Fibroblast of the conjunctiva (primary cell): ENCODE measurements around the gene DCDC2.
"Not testable (repeated sequence)": the region's sequence is repeated elsewhere in the genome, so short reads cannot be mapped to it uniquely, and the experiment has no call there.

Experiments used
- DNase-seq: peaks from one replicate; pipeline ENCODE4 v3.0.0-alpha.2; 2010; ENCODE audit warnings: low read depth

Gene DCDC2

DNA sequence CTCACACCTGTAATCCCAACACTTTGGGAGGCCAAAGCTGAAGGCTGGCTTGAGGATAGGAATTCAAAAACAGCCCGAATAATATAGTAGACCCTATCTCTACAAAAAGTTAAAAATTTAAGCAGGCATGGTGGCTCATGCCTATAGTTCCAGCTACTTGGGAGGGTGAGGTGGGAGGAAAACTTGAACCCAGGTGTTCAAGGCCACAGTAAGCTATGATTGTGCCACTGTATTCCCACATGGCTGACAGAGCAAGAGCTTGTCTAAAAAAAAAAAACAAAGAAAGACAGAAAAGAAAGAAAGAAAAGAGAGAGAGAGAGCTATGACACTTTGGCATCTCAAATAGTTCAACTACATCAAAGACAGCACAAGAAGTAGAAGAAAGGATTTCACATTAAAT is 33.2 kb downstream of the DCDC2 start:
- no peak for DNase-seq

DNA sequence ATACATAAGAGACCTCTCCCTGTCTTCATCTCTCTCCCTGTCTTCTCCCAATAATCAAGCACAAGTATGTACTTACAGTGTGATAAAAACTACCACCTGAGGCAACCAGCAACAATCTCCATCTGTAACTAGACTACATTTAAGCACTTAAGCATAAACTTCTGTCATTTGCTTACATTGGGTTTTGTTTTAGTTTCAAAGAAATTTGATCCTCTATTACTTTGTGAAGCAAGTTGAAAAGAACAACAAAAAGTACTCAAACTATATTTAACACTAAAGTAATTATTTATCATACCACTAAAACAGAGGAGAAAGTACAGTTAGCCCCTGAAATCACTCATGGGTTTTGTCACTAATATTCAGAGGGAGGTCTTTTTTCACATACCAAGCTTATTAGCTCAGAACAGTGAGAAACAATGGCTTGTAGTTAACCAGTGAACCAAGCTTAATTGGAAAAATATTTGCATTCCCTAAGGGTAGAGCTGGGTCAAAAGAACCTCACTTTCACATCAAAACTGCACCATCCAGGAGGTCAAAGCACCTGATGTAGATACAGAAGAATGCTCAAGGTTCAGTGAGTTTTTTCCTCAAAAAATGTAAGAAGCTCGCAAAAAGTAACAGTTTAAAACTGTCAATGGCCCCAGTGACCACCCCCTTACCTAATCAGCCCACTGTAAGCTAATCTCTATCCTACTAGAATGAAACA is 34.1 kb downstream of the DCDC2 start:
- DNase-seq, result no peak

GRCh38 chr6:24322924-24323323 is 34.9 kb downstream of the DCDC2 start:
- DNase-seq, result no peak

DNA sequence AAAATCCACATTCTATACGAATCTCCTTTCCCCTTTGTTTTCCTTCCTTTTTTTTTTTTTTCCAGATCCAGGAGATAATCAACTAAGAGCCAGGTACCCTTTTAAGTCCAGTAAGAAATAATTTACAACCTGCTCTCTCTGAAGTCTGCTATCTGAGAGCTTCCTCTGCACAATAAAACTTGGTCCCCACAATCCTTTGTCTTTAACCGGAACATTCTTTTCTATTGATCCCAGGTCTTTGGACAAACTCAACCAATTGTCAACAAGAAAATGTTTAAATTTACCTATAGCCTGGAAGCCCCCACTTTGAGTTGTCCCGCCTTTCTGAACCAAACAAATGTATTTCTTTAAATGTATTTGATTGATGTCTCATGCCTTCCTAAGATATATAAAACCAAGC is 35.4 kb downstream of the DCDC2 start:
- not testable (repeated sequence) for DNase-seq

GRCh38 chr6:24321538-24322162 is 36.2 kb downstream of the DCDC2 start:
- DNase-seq, result no peak

DNA sequence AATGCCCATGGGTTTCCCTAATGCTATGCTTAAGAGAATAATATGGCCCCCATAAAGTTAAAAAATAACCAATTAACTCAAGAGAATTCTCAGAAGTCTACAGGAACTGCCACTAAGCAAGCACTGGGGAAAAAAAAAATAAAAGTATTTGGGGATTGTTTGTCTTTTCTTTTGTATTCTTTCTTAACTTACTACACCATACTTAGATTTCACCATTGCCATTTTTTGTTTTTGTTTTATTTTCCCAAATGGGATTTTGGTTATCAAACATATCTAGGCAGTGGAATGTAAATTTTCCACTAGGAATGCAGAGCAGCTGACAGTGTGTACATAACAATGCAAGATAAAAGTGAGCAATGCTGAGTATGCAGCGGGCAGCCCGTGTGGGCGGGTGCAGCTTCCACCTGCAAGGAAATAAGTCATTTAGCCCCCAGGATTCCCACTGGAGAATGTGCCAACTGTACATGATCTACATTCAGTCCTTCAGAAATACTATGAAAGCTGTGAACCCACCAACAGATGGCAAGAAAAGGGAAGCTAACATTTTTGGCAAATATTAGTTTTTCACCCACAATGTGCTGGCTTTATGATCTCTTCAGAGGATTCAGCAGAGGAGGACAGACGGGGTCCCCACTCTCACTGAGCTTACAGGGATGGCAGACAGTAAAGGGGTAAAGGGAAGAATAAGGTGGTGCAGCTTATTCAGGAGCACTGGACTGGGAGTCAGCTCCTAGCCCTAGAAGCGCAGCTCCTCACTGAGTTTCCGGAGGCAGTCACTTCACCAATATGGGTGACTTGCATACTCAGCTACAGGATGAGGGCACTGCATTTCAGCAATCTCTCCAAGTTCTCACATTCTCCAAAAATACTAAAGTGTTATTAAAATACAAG is 44.4 kb downstream of the DCDC2 start:
- no peak for DNase-seq

DNA sequence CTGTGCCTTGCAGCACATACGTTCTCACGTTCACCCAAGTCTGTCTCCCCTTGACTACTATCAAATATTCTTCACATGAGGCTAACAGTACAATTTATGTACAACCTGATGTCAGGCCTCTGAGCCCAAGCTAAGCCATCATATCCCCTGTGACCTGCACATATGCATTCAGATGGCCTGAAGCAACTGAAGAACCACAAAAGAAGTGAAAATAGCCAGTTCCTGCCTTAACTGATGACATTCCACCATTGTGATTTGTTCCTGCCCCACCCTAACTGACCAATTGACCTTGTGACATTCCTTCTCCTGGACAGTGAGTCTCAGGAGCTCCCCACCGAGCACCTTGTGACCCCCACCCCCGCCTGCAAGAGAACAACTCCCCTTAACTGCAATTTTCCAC is 46.1 kb downstream of the DCDC2 start:
- not testable (repeated sequence) for DNase-seq

DNA sequence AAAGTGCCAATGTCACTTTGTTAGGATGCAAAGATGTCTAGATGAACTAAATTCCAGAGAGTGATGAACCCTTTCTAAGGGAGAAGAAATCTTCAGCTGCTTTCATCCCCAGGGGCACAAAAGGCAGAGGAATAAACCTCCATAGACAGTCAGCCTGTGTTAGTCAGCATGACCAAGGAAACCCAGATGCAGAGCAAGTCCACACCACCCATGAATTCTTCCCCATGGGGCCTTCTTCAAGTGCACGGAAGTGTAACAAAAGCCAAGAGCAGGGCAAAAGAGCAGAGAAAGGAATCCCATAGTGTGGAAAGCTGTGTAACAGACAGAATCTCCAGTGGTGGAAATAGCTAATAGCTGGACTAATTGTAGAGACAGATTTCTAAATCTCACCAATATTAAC is 50.0 kb downstream of the DCDC2 start:
- no peak for DNase-seq

- no peak for DNase-seq
These were observed 50.9 kb downstream of the DCDC2 start for GRCh38 chr6:24306936-24307335.

DNA sequence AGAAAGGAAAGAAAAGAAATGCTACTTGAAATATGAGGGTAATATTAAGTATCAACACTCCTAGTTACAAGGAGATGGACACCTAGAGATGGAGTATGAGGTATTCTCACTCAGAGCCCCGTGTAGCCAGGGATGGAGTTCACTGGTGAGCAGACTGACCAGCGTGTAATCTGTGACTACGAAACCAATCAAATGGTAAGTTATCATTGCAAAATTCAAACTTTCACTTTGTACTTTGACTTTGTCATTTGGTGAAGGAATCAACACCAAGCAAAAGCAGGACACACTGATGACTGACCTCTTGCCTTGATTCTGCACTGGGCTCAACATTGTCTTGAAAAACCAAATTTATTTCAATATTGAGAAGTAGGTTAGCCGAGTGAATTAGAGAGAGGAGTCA is 51.8 kb downstream of the DCDC2 start:
- no peak for DNase-seq

DNA sequence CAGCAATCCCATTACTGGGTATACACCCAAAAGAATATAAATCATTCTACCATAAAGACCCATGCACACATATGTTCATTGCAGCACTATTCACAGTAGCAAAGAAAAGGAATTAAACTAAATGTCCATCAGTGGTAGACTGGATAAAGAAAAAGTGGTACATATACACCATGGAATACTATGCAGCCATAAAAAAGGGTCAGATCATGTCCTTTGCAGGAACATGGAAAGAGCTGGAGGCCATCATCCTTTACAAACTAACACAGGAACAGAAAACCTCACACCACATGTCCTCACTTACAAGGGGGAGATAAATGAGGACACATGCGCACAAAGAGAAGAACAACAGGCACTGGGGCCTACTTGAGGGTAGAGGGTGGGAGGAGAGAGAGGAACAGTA is 60.9 kb downstream of the DCDC2 start:
- no peak for DNase-seq

GRCh38 chr6:24293852-24294251 is 64.0 kb downstream of the DCDC2 start:
- not testable (repeated sequence) for DNase-seq

DNA sequence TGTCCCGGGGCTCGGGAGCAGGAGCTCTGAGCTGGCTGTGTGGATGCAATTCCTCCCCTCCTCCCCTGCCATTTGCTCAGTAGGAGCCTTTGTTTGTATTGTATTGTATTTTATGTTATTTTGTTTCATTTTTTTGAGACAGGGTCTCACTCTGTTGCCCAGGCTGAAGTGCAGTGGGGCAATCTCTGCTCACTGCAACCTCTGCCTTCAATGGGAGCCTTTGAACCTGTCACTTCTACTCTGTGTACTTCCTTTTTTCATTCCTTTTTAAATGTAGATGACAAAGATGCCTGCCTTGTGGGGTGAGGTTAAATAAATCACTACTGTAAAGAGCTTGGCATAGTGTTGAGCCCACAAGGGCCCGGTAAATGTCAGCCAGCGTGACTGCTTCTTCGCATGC is 70.6 kb downstream of the DCDC2 start:
- DNase-seq, result no peak

DNA sequence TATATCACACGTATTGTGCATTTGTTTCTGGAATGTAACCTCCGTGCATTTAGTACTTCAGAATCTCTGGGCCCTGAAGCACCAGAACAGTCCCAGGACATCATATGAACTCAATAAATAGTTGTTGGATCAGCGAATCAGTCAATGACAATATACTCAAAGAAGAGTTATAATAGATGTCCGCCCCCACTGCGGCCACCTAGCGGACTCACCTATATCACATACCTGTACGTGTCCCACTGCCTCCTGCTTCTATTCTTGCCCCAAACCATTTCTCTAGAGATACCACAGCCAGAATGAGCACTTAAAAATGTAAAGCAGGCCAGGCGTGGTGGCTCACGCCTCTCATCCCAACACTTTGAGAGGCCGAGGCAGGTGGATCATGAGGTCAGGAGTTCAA is 73.9 kb downstream of the DCDC2 start:
- DNase-seq, result no peak

DNA sequence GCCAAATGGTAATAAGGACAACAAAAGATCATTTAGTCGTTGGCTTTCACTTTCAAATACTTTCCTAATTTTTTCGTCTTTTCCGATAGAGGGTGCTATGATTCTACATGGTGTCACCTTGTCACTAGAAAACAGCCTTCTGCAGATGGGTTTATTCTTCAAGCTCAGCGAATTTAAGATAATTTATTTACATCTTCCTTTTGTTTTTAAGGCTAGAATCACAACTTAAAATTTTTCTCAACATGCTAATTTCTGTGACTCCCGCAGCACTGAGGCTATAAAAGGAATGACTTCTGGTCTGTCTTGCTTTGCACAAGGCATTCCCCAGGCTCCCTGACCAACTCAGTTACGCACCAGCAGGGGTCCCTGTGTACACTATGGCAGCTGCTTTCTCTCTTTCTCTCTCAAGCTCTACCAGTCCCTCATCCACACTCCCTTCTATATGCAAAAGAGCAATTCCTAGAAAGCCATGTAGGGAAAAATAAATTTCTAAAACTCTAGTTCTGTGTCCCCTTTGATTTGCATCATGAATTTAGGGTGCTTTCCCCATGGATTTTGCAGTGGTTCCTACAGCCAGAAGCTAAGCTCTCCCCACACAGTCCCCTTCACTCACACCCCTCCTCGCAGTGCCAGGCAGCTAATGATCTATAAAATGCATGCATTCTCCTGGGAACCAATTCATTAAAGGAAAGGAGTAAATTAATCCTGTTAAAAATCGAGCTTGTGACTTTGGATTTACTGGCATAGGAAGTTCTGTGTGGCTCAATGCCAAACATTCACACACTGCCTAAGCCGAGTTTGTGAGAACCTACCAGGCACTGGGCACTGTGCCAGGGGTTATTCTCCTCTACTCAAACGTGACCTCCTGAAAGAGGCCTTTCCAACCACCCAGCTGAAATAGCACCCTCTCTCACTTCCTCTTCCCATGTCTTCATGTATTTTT is 74.5 kb downstream of the DCDC2 start:
- peak; percentile 47 for DNase-seq

- DNase-seq, result no peak
These were observed 83.3 kb downstream of the DCDC2 start for GRCh38 chr6:24274441-24275083.

DNA sequence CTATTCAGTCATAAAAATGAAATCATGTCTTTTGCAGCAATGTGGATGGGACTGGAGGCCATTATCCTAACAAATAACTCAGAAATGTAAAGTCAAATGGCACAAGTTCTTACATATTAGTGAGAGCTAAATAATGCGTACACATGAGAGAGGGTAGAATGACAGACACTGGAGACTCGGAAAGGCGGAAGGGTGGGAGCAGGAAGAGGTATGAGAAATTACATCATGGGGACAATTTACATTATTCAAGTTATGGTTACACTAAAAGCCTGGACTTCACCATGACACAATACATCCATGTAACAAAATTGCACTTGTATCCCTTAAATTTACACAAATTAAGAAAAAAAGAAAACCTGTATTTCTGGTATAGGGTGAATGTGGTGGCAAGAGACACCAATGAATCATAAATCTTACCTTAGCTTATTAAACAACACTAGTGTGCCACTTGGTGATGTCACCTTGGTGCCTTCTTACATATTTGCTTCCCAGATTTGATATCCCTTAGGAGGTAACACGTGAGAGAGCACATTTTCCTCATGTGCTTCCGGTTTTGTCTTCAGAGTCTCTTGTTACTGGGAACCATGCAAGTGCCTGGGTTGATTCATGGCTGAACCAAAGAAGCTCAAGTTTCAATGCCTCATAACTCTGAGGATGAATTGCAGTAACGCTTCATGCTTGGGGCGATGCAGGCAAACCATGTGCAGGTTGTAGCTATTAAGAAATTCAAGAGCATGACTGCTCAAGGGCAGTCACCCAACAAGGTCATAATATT is 84.6 kb downstream of the DCDC2 start:
- DNase-seq, result no peak

- no peak for DNase-seq
These were observed 85.3 kb downstream of the DCDC2 start for GRCh38 chr6:24272553-24272952.

- no peak for DNase-seq
These were observed 85.7 kb downstream of the DCDC2 start for GRCh38 chr6:24272148-24272547.

- no peak for DNase-seq
These were observed 87.8 kb downstream of the DCDC2 start for GRCh38 chr6:24270011-24270410.

DNA sequence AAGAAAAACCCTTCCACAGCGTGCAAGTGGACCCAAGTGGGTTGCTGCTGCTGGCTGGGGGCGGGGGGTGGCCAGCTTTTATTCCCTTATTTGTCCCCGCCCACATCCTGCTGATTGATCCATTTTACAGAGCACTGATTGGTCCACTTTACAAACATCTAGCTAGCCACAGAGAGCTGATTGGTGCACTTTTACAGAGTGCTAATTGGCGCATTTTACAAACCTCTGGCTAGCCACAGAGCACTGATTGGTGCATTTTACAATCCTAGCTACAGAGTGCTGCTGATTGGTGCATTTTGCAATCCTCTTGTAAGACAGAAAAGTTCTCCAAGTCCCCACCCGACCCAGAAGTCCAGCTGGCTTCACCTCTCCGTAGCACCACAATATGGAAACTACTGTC is 99.6 kb downstream of the DCDC2 start:
- DNase-seq, result not testable (repeated sequence)
